A549 (cell line): ENCODE results near the gene LEPROT.

Experiments
- CHD4 ChIP-seq: fragments of 200-600 bp; sonication (generic); IDR thresholded peaks from 2 replicates; pipeline ENCODE4 v1.6.1; 2016; ENCODE audit warnings: antibody characterized with exemption, mild to moderate bottlenecking, borderline replicate concordance
- CTCF ChIP-seq: fragments of >200 bp; sonication (Bioruptor Twin); formaldehyde crosslinking; IDR thresholded peaks from 3 replicates; pipeline ENCODE4 v1.5.1; 2016
- ELK1 ChIP-seq: fragments of 150-350 bp; IDR thresholded peaks from 2 replicates; pipeline ENCODE4 v1.6.1; 2014; ENCODE audit warnings: low read depth, mild to moderate bottlenecking, low read length
- EP300 ChIP-seq, 2 experiments: fragments of >200 bp; sonication (Bioruptor Twin); formaldehyde crosslinking; IDR thresholded peaks; 2 replicates in 1 of 2; 3 replicates in 1 of 2; pipeline ENCODE4 v1.6.1; 2016 to 2017
- HEYL ChIP-seq: fragments of 250-450 bp; sonication (Bioruptor Pico); IDR thresholded peaks from 2 replicates; pipeline ENCODE4 v1.8.0; 2021; ENCODE audit warnings: mild to moderate bottlenecking, moderate library complexity
- NR3C1 ChIP-seq: fragments of >200 bp; sonication (Bioruptor Twin); formaldehyde crosslinking; IDR thresholded peaks from 3 replicates; pipeline ENCODE4 v1.6.1; 2017
- POLR2A ChIP-seq: IDR thresholded peaks from 2 replicates; pipeline ENCODE4 v1.6.1; 2012; ENCODE audit warnings: mild to moderate bottlenecking, low read length
- REST ChIP-seq: fragments of 200-600 bp; sonication (generic); IDR thresholded peaks from 2 replicates; pipeline ENCODE4 v1.6.1; 2016; ENCODE audit warnings: antibody characterized with exemption, mild to moderate bottlenecking, moderate library complexity
- RFX5 ChIP-seq: fragments of 450-650 bp; IDR thresholded peaks from 2 replicates; pipeline ENCODE4 v1.7.1; 2014; ENCODE audit warnings: antibody characterized with exemption, mild to moderate bottlenecking, moderate library complexity

DNA sequence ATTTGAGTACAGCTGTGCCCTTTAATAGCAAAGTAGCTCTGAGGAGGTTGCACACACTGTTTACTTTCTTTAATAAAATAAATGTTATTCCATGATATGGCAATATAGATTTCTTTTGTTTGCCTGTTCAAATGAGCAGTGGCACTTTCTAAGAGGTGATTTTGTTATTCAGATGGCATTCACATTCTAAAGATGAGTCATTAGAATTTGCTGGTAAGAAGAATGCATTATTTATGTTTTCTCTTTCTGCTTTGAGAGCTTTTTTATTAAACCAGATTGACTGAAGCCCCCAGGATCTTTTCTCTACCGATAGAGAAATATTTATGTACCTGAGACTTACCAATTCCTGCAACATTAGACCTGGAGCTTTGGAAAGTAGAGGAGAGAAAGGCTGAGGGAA, 11.2 kb upstream of the LEPROT start:
- TF ChIP-seq EP300 (IDR thresholded peaks at IDR 0.05) (no peak), CTCF (no peak), RFX5 (no peak), POLR2A (no peak), HEYL (CRISPR knock-in tag) (no peak), REST (no peak), NR3C1 (no peak), ELK1 (no peak), CHD4 (no peak)
